ENCODE measurements around the gene ANAPC13.

DNA sequence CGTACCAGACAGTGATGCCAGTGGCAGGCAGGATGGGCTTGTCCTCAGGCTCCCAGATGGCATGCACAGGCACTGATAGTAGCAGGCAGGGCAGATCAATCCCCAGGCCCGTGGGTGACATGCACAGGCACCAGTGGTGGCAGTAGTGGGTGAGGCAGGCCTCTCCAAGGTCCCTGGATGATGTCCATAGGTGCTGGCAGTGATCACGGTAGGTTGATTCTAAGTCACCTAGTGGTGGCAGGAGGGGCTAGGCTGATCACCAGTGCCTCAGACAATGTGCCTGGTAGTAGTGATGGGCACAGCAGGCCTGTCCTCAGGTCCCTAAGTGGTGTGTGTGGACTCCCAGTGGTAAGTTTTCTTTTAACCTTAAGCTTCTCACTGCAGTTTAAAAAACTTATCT, 19.7 kb upstream of the ANAPC13 start:
- TF ChIP-seq, protein P1, sequence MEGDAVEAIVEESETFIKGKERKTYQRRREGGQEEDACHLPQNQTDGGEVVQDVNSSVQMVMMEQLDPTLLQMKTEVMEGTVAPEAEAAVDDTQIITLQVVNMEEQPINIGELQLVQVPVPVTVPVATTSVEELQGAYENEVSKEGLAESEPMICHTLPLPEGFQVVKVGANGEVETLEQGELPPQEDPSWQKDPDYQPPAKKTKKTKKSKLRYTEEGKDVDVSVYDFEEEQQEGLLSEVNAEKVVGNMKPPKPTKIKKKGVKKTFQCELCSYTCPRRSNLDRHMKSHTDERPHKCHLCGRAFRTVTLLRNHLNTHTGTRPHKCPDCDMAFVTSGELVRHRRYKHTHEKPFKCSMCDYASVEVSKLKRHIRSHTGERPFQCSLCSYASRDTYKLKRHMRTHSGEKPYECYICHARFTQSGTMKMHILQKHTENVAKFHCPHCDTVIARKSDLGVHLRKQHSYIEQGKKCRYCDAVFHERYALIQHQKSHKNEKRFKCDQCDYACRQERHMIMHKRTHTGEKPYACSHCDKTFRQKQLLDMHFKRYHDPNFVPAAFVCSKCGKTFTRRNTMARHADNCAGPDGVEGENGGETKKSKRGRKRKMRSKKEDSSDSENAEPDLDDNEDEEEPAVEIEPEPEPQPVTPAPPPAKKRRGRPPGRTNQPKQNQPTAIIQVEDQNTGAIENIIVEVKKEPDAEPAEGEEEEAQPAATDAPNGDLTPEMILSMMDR (conservative IDR thresholded peaks at IDR 0.05 in 1 of 2, IDR thresholded peaks at IDR 0.05 in 1 of 2; ENCODE audit: extremely low read depth in 1 of 2, insufficient read depth in 1 of 2, low read depth in 1 of 2, low read length in 2 of 2), result no peak
- TF ChIP-seq EZH2 (IDR thresholded peaks at IDR 0.05; ENCODE audit: borderline replicate concordance, low read length), result no peak

All from mammary epithelial cell (primary cell).